ENCODE data around the gene ARHGEF28.
A peak's percentile ranks its signal among the peaks of the same experiment; 100 is the strongest.

Gene ARHGEF28

DNA sequence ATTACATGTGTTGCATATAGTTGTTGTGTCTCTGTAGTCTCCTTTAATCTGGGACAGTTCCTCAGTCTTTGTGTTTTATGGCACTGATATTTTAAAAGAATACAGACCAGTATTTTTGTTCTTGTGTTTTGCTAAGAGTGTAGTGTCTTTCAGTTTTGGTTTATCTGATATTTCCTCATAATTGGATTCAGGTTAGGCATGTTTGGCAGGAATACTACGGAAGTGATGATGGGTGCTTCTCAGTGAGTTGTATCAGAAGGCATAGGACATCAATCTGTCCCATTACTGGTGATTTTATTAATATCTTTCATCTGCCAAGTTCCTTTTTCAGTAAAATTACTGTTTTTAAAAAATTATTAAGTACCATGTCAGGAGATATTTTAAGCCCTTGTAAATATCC is 212.9 kb downstream of the ARHGEF28 start:
- no CpG with 5 or more reads among the region's 1 CpG for WGBS (ENCODE audit: extremely low coverage, insufficient coverage, insufficient read length)
- Histone ChIP-seq H3K79me1 (ENCODE audit: low read length) (no peaks in the 10 kb centered on the region), H3K14ac (ENCODE audit: low read length) (no peak overlapping the region), H3K23ac (ENCODE audit: low read length) (no peak overlapping the region), H3K18ac (ENCODE audit: low read length) (no peak overlapping the region), H3K79me2 (ENCODE audit: control insufficient read depth, insufficient read depth, low read length, poor library complexity) (no peaks in the 10 kb centered on the region), H2BK120ac (ENCODE audit: insufficient read depth, low read length, poor library complexity) (no peak overlapping the region), H3K27ac (ENCODE audit: low read depth, low read length) (no peak overlapping the region), H3K9ac (ENCODE audit: low read length) (no peak overlapping the region), H3K9me3 (ENCODE audit: insufficient read depth, low read depth, low read length) (no peaks in the 10 kb centered on the region), H4K91ac (ENCODE audit: low read depth, low read length) (no peak overlapping the region), H4K8ac (ENCODE audit: low read depth, low read length) (no peak overlapping the region), H4K12ac (ENCODE audit: low read depth, low read length) (no peak overlapping the region), H3K36me3 (ENCODE audit: control insufficient read depth in 1 of 2, insufficient read depth in 2 of 2, low read length in 2 of 2) (no peaks in the 10 kb centered on the region), H3K4me3 (ENCODE audit: low read depth, low read length) (no peak overlapping the region), H3K27me3 (ENCODE audit: insufficient read depth, low read length) (no peaks in the 10 kb centered on the region), H3K4ac (ENCODE audit: low read depth, low read length) (no peak overlapping the region), H2BK12ac (ENCODE audit: low read length) (no peak overlapping the region), H2BK5ac (ENCODE audit: low read depth, low read length, poor library complexity) (no peak overlapping the region), H3K4me2 (ENCODE audit: low read length) (no peak overlapping the region), H2AFZ (ENCODE audit: insufficient read depth, low read length, poor library complexity) (no peak overlapping the region), H2AK5ac (ENCODE audit: low read length) (no peak overlapping the region), H3K4me1 (ENCODE audit: control insufficient read depth in 1 of 2, insufficient read depth in 2 of 2, low read length in 2 of 2) (no peaks in the 10 kb centered on the region)
- peak in 1 of 2 donors; percentile 71 for DNase-seq

DNA sequence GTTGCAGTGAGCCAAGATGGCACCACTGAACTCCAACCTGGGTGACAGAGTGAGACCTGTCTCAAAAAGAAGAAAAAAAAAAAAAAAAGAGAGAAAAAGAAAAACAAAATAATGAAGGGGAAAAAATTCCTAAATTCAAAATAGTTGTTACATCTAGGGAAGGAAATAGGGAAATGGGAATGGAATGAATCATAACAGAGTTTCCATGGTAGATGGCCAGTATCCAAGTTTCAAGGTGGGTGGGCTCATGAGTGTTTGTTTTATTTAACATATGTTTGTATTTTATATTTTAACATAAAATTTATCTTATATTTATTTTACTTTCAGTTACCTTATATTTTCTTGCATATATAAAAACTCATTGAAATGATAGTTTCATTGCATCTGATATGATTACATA is 215.6 kb downstream of the ARHGEF28 start:
- H3K27ac ChIP-seq (ENCODE audit: low read depth, low read length): no peak overlapping the region
- no peaks in the 10 kb centered on the region for H3K36me3 ChIP-seq (ENCODE audit: control insufficient read depth in 1 of 2, insufficient read depth in 2 of 2, low read length in 2 of 2)
- no peak overlapping the region for H2BK12ac ChIP-seq (ENCODE audit: low read length)
- H3K14ac ChIP-seq (ENCODE audit: low read length): no peak overlapping the region
- H2AK5ac ChIP-seq (ENCODE audit: low read length): no peak overlapping the region
- no peak overlapping the region for H3K9ac ChIP-seq (ENCODE audit: low read length)
- no peak overlapping the region for H2AFZ ChIP-seq (ENCODE audit: insufficient read depth, low read length, poor library complexity)
- no peak overlapping the region for H4K91ac ChIP-seq (ENCODE audit: low read depth, low read length)
- H4K12ac ChIP-seq (ENCODE audit: low read depth, low read length): no peak overlapping the region
- H3K9me3 ChIP-seq (ENCODE audit: insufficient read depth, low read depth, low read length): no peaks in the 10 kb centered on the region
- no peak overlapping the region for H3K23ac ChIP-seq (ENCODE audit: low read length)
- DNase-seq: no peak
- no peaks in the 10 kb centered on the region for H3K79me2 ChIP-seq (ENCODE audit: control insufficient read depth, insufficient read depth, low read length, poor library complexity)
- no peak overlapping the region for H2BK5ac ChIP-seq (ENCODE audit: low read depth, low read length, poor library complexity)
- no peaks in the 10 kb centered on the region for H3K79me1 ChIP-seq (ENCODE audit: low read length)
- no peak overlapping the region for H3K4me2 ChIP-seq (ENCODE audit: low read length)
- H3K4ac ChIP-seq (ENCODE audit: low read depth, low read length): no peak overlapping the region
- H2BK120ac ChIP-seq (ENCODE audit: insufficient read depth, low read length, poor library complexity): no peak overlapping the region
- no peak overlapping the region for H3K18ac ChIP-seq (ENCODE audit: low read length)
- H3K4me1 ChIP-seq (ENCODE audit: control insufficient read depth in 1 of 2, insufficient read depth in 2 of 2, low read length in 2 of 2): no peaks in the 10 kb centered on the region
- H4K8ac ChIP-seq (ENCODE audit: low read depth, low read length): no peak overlapping the region
- H3K27me3 ChIP-seq (ENCODE audit: insufficient read depth, low read length): no peaks in the 10 kb centered on the region
- H3K4me3 ChIP-seq (ENCODE audit: low read depth, low read length): no peak overlapping the region

DNA sequence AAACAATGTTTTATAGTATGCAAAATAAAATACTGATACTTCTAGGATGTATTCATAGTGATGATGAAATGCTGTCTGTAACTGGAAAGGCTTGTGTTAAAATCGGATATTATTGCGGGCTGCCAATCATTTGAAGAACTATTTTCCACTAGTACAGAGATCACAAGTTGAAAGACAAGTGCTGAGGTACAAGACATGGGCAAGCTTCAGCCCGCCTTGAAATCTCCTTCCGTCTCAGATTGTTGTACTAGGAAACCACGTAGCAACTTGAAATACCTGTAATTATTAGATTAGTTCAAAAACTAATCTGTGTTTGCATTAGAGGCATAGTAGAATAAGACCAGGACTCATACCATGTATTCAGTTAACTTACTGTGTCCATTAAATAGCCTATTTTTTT is 218.2 kb downstream of the ARHGEF28 start:
- no peak overlapping the region for H4K8ac ChIP-seq (ENCODE audit: low read depth, low read length)
- H3K4ac ChIP-seq (ENCODE audit: low read depth, low read length): no peak overlapping the region
- H3K79me2 ChIP-seq (ENCODE audit: control insufficient read depth, insufficient read depth, low read length, poor library complexity): no peaks in the 10 kb centered on the region
- no peak for DNase-seq
- no peak overlapping the region for H3K4me3 ChIP-seq (ENCODE audit: low read depth, low read length)
- no peak overlapping the region for H3K18ac ChIP-seq (ENCODE audit: low read length)
- H3K4me2 ChIP-seq (ENCODE audit: low read length): no peak overlapping the region
- no peak overlapping the region for H2BK5ac ChIP-seq (ENCODE audit: low read depth, low read length, poor library complexity)
- H3K27ac ChIP-seq (ENCODE audit: low read depth, low read length): no peak overlapping the region
- no peaks in the 10 kb centered on the region for H3K36me3 ChIP-seq (ENCODE audit: control insufficient read depth in 1 of 2, insufficient read depth in 2 of 2, low read length in 2 of 2)
- WGBS (ENCODE audit: extremely low coverage, insufficient coverage, insufficient read length): no CpG with 5 or more reads among the region's 5 CpGs
- no peak overlapping the region for H2BK120ac ChIP-seq (ENCODE audit: insufficient read depth, low read length, poor library complexity)
- no peaks in the 10 kb centered on the region for H3K4me1 ChIP-seq (ENCODE audit: control insufficient read depth in 1 of 2, insufficient read depth in 2 of 2, low read length in 2 of 2)
- H4K12ac ChIP-seq (ENCODE audit: low read depth, low read length): no peak overlapping the region
- H2AK5ac ChIP-seq (ENCODE audit: low read length): no peak overlapping the region
- no peaks in the 10 kb centered on the region for H3K9me3 ChIP-seq (ENCODE audit: insufficient read depth, low read depth, low read length)
- no peaks in the 10 kb centered on the region for H3K79me1 ChIP-seq (ENCODE audit: low read length)
- no peaks in the 10 kb centered on the region for H3K27me3 ChIP-seq (ENCODE audit: insufficient read depth, low read length)
- H3K14ac ChIP-seq (ENCODE audit: low read length): no peak overlapping the region
- no peak overlapping the region for H3K9ac ChIP-seq (ENCODE audit: low read length)
- H4K91ac ChIP-seq (ENCODE audit: low read depth, low read length): no peak overlapping the region
- no peak overlapping the region for H2BK12ac ChIP-seq (ENCODE audit: low read length)
- H3K23ac ChIP-seq (ENCODE audit: low read length): no peak overlapping the region
- H2AFZ ChIP-seq (ENCODE audit: insufficient read depth, low read length, poor library complexity): no peak overlapping the region

DNA sequence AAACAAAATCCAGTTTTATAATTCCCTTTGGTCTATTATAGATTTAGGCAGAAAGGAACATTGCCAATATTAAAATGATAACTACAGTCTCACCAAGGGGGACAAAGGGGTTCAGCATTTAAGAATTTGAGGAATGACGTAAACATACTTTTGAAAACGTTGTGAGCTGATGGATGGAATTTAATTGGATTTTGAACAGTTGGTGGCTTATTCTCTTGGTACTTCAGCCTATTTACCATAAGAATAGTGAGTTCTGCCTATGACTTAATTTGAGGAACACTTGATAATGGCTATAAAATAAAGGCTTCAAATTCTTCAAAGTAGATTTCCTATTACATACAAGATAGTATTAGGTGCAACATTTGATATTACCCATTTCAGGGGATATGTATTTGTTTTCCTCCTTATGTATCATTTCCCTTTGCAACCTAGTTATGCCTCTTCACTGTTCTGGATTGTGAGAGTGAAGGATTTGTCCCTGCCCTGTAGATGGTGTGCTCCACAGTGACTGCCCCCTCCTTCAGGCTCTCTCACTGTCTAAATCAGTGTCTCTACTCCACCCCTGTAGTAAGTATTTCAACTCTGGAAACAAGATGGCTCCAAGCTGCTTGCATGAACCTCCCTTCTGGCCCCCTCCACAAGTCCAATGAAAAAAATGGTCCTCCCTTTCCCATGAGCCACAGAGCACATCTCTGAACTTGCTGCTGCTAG is 225.6 kb downstream of the ARHGEF28 start:
- Histone ChIP-seq H2BK120ac (ENCODE audit: insufficient read depth, low read length, poor library complexity) (no peak overlapping the region), H3K4me2 (ENCODE audit: low read length) (no peak overlapping the region), H2AFZ (ENCODE audit: insufficient read depth, low read length, poor library complexity) (no peak overlapping the region), H3K4me1 (ENCODE audit: control insufficient read depth in 1 of 2, insufficient read depth in 2 of 2, low read length in 2 of 2) (no peaks in the 10 kb centered on the region), H4K12ac (ENCODE audit: low read depth, low read length) (no peak overlapping the region), H3K27me3 (ENCODE audit: insufficient read depth, low read length) (no peaks in the 10 kb centered on the region), H4K91ac (ENCODE audit: low read depth, low read length) (no peak overlapping the region), H3K79me1 (ENCODE audit: low read length) (no peaks in the 10 kb centered on the region), H3K4ac (ENCODE audit: low read depth, low read length) (no peak overlapping the region), H3K9ac (ENCODE audit: low read length) (peak overlapping the region; percentile 69), H2BK12ac (ENCODE audit: low read length) (no peak overlapping the region), H4K8ac (ENCODE audit: low read depth, low read length) (no peak overlapping the region), H3K23ac (ENCODE audit: low read length) (no peak overlapping the region), H3K9me3 (ENCODE audit: insufficient read depth, low read depth, low read length) (no peaks in the 10 kb centered on the region), H3K14ac (ENCODE audit: low read length) (no peak overlapping the region), H3K4me3 (ENCODE audit: low read depth, low read length) (no peak overlapping the region), H3K79me2 (ENCODE audit: control insufficient read depth, insufficient read depth, low read length, poor library complexity) (no peaks in the 10 kb centered on the region), H3K27ac (ENCODE audit: low read depth, low read length) (no peak overlapping the region), H2AK5ac (ENCODE audit: low read length) (no peak overlapping the region), H3K36me3 (ENCODE audit: control insufficient read depth in 1 of 2, insufficient read depth in 2 of 2, low read length in 2 of 2) (no peaks in the 10 kb centered on the region), H2BK5ac (ENCODE audit: low read depth, low read length, poor library complexity) (no peak overlapping the region), H3K18ac (ENCODE audit: low read length) (no peak overlapping the region)
- DNase-seq: no peak
- WGBS (ENCODE audit: extremely low coverage, insufficient coverage, insufficient read length): no CpG with 5 or more reads among the region's 2 CpGs

All from trophoblast cell (in vitro differentiated cells and primary cell).